Naive B cell (primary cell): Measurements from ENCODE around the gene CAMK1D. TPM values are rescaled to one million over a fixed set of nuclear protein-coding genes. Genes with fewer than 3 reads are reported as not detected.

ENCODE experiments used
- ATAC-seq, 2 donors: fragments of 150-1000 bp; cut with Tn5 transposase; 2 replicates each; pipeline ENCODE4 v1.10.0; 2021; ENCODE audit warnings: low read depth in 2 of 2, mild to moderate bottlenecking in 2 of 2, moderate library complexity in 2 of 2
- DNase-seq: peaks from one replicate; pipeline ENCODE4 v3.0.0; 2022
- H3K27ac Mint-ChIP-seq, 6 donors: one replicate each; pipeline ENCODE4 v1.8.0; 2020 to 2022; ENCODE audit warnings: mild to moderate bottlenecking in 6 of 6, mixed read lengths in 6 of 6, moderate library complexity in 5 of 6, inconsistent platforms in 2 of 6
- H3K27me3 Mint-ChIP-seq, 3 donors: one replicate each; pipeline ENCODE4 v1.8.0; 2021 to 2022; ENCODE audit warnings: mixed read lengths in 3 of 3, mild to moderate bottlenecking in 1 of 3
- H3K36me3 Mint-ChIP-seq, 2 donors: one replicate each; pipeline ENCODE4 v1.8.0; 2020 to 2022; ENCODE audit warnings: mixed read lengths in 2 of 2, inconsistent platforms in 1 of 2, mild to moderate bottlenecking in 1 of 2
- H3K4me1 Mint-ChIP-seq, 3 donors: one replicate each; pipeline ENCODE4 v1.8.0; 2020 to 2022; ENCODE audit warnings: mixed read lengths in 3 of 3, inconsistent platforms in 1 of 3, mild to moderate bottlenecking in 1 of 3, moderate library complexity in 1 of 3
- H3K4me3 Mint-ChIP-seq, 8 donors: one replicate each; pipeline ENCODE4 v1.8.0; 2020 to 2022; ENCODE audit warnings: mild to moderate bottlenecking in 8 of 8, mixed read lengths in 8 of 8, moderate library complexity in 8 of 8, inconsistent platforms in 2 of 8
- H3K9me3 Mint-ChIP-seq, 7 donors: one replicate each; pipeline ENCODE4 v1.8.0; 2020 to 2022; ENCODE audit warnings: mixed read lengths in 7 of 7, mild to moderate bottlenecking in 5 of 7, inconsistent platforms in 2 of 7, moderate library complexity in 1 of 7
- polyA plus RNA-seq, 6 donors: library from polyadenylated mRNA; unstranded; fragments of 300-500 nt; fragmentation: Illumina TruSeq; gene quantifications; one replicate each; pipeline ENCODE4 v1.2.3, GENCODE V29; 2021; ENCODE audit warnings: low read depth in 6 of 6

Gene CAMK1D
- polyA plus RNA-seq, 6 donors from 2014 or later = 12.2 to 54.1 (median 35.6) TPM

- DNase-seq (no peak), ATAC-seq (no peak)
- Mint-ChIP-seq H3K4me3 (peak overlapping the region in 1 of 8 donors; percentile 17), H3K36me3 (peaks cover 13 to 15% of the 10 kb centered on the region in 2 donors), H3K27ac (peak overlapping the region in 4 of 6 donors; percentile 16 to 92 (median 56)), H3K9me3 (no peaks in the 10 kb centered on the region), H3K4me1 (peaks cover 6 to 21% (median 20%) of the 10 kb centered on the region in 3 donors), H3K27me3 (no peaks in the 10 kb centered on the region)
These were observed 350.6 kb downstream of the CAMK1D start for GRCh38 chr10:12699781-12700556.

- Mint-ChIP-seq H3K27ac (peak overlapping the region in 1 of 6 donors; percentile 45), H3K9me3 (no peaks in the 10 kb centered on the region), H3K36me3 (peaks cover 13 to 15% of the 10 kb centered on the region in 2 donors), H3K4me1 (peaks cover 6 to 22% (median 21%) of the 10 kb centered on the region in 3 donors), H3K27me3 (no peaks in the 10 kb centered on the region), H3K4me3 (no peak overlapping the region)
- DNase-seq (no peak), ATAC-seq (no peak)
These were observed 351.2 kb downstream of the CAMK1D start for GRCh38 chr10:12700557-12700874.

GRCh38 chr10:12701696-12702095 is 352.3 kb downstream of the CAMK1D start:
- Mint-ChIP-seq H3K27ac (peak overlapping the region in 3 of 6 donors; percentile 19 to 52 (median 20)), H3K4me1 (peaks cover 15 to 32% (median 23%) of the 10 kb centered on the region in 3 donors)

GRCh38 chr10:12702215-12702770 is 352.9 kb downstream of the CAMK1D start:
- Mint-ChIP-seq H3K27me3 (no peaks in the 10 kb centered on the region), H3K4me3 (no peak overlapping the region), H3K36me3 (peaks cover 13 to 15% of the 10 kb centered on the region in 2 donors), H3K27ac (peak overlapping the region in 3 of 6 donors; percentile 4 to 52 (median 20)), H3K4me1 (peaks cover 20 to 38% (median 29%) of the 10 kb centered on the region in 3 donors), H3K9me3 (no peaks in the 10 kb centered on the region)
- DNase-seq = no peak
- ATAC-seq = no peak

More at GRCh38 chr10:12701696-12702095, 352.3 kb downstream of the CAMK1D start:
- Mint-ChIP-seq H3K27me3 (no peaks in the 10 kb centered on the region), H3K4me3 (no peak overlapping the region), H3K9me3 (no peaks in the 10 kb centered on the region), H3K36me3 (peaks cover 13 to 15% of the 10 kb centered on the region in 2 donors)
- DNase-seq = no peak
- ATAC-seq = no peak

- peaks cover 23 to 42% (median 32%) of the 10 kb centered on the region in 3 donors for H3K4me1 Mint-ChIP-seq
- no peaks in the 10 kb centered on the region for H3K27me3 Mint-ChIP-seq
- H3K4me3 Mint-ChIP-seq = no peak overlapping the region
- H3K9me3 Mint-ChIP-seq = no peaks in the 10 kb centered on the region
- ATAC-seq (no peak), DNase-seq (no peak)
- H3K27ac Mint-ChIP-seq = peak overlapping the region in 2 of 6 donors; percentile 4 to 59
- H3K36me3 Mint-ChIP-seq = peaks cover 13 to 15% of the 10 kb centered on the region in 2 donors
These were observed 353.8 kb downstream of the CAMK1D start for GRCh38 chr10:12703126-12703525.

- peaks cover 25 to 45% (median 35%) of the 10 kb centered on the region in 3 donors for H3K4me1 Mint-ChIP-seq
These were observed 354.5 kb downstream of the CAMK1D start for GRCh38 chr10:12703813-12704212.

GRCh38 chr10:12704488-12704887 is 355.1 kb downstream of the CAMK1D start:
- H3K27ac Mint-ChIP-seq = peak overlapping the region in 2 of 6 donors; percentile 8 to 87
- no peak for ATAC-seq
- no peak for DNase-seq
- no peaks in the 10 kb centered on the region for H3K9me3 Mint-ChIP-seq
- peaks cover 7 to 9% of the 10 kb centered on the region in 2 donors for H3K36me3 Mint-ChIP-seq
- peaks cover 27 to 47% (median 32%) of the 10 kb centered on the region in 3 donors for H3K4me1 Mint-ChIP-seq
- no peaks in the 10 kb centered on the region for H3K27me3 Mint-ChIP-seq
- H3K4me3 Mint-ChIP-seq = no peak overlapping the region

More at GRCh38 chr10:12703813-12704212, 354.5 kb downstream of the CAMK1D start:
- Mint-ChIP-seq H3K4me3 (no peak overlapping the region), H3K27ac (peak overlapping the region in 2 of 6 donors; percentile 18 to 87), H3K27me3 (no peaks in the 10 kb centered on the region), H3K9me3 (no peaks in the 10 kb centered on the region), H3K36me3 (peaks cover 13 to 15% of the 10 kb centered on the region in 2 donors)
- DNase-seq = no peak
- no peak for ATAC-seq

- DNase-seq (no peak), ATAC-seq (no peak)
- no peaks in the 10 kb centered on the region for H3K9me3 Mint-ChIP-seq
- H3K36me3 Mint-ChIP-seq = no peaks in the 10 kb centered on the region
- no peak overlapping the region for H3K4me3 Mint-ChIP-seq
- H3K4me1 Mint-ChIP-seq = peaks cover 29 to 44% (median 29%) of the 10 kb centered on the region in 3 donors
- H3K27ac Mint-ChIP-seq = peak overlapping the region in 5 of 6 donors; percentile 44 to 87 (median 63)
- no peaks in the 10 kb centered on the region for H3K27me3 Mint-ChIP-seq
These were observed 356.6 kb downstream of the CAMK1D start for GRCh38 chr10:12705943-12706342.

GRCh38 chr10:12707461-12708185 is 358.3 kb downstream of the CAMK1D start:
- no peak overlapping the region for H3K4me3 Mint-ChIP-seq
- H3K9me3 Mint-ChIP-seq = no peaks in the 10 kb centered on the region
- peak overlapping the region; percentile 27 to 92 (median 74) for H3K27ac Mint-ChIP-seq
- no peaks in the 10 kb centered on the region for H3K27me3 Mint-ChIP-seq
- DNase-seq (no peak), ATAC-seq (peak; percentile 41 to 50)
- peaks cover 24 to 48% (median 34%) of the 10 kb centered on the region in 3 donors for H3K4me1 Mint-ChIP-seq
- H3K36me3 Mint-ChIP-seq = no peaks in the 10 kb centered on the region

- peaks cover 23 to 53% (median 35%) of the 10 kb centered on the region in 3 donors for H3K4me1 Mint-ChIP-seq
- no peaks in the 10 kb centered on the region for H3K27me3 Mint-ChIP-seq
- H3K27ac Mint-ChIP-seq = peak overlapping the region; percentile 49 to 87 (median 76)
- peak overlapping the region in 1 of 8 donors; percentile 68 for H3K4me3 Mint-ChIP-seq
- DNase-seq (no peak), ATAC-seq (no peak)
- H3K36me3 Mint-ChIP-seq = no peaks in the 10 kb centered on the region
- H3K9me3 Mint-ChIP-seq = no peaks in the 10 kb centered on the region
These were observed 359.7 kb downstream of the CAMK1D start for GRCh38 chr10:12709000-12709401.

- no peak overlapping the region for H3K4me3 Mint-ChIP-seq
- H3K36me3 Mint-ChIP-seq = no peaks in the 10 kb centered on the region
- peak overlapping the region in 5 of 6 donors; percentile 34 to 87 (median 79) for H3K27ac Mint-ChIP-seq
- no peaks in the 10 kb centered on the region for H3K9me3 Mint-ChIP-seq
- DNase-seq = no peak
- peaks cover 23 to 49% (median 36%) of the 10 kb centered on the region in 3 donors for H3K4me1 Mint-ChIP-seq
- no peaks in the 10 kb centered on the region for H3K27me3 Mint-ChIP-seq
- ATAC-seq = no peak
These were observed 360.2 kb downstream of the CAMK1D start for GRCh38 chr10:12709521-12709963.

- Mint-ChIP-seq H3K4me3 (no peak overlapping the region), H3K9me3 (no peaks in the 10 kb centered on the region), H3K36me3 (no peaks in the 10 kb centered on the region), H3K27ac (no peak overlapping the region), H3K4me1 (peaks cover 26 to 50% (median 36%) of the 10 kb centered on the region in 3 donors), H3K27me3 (no peaks in the 10 kb centered on the region)
- DNase-seq (no peak), ATAC-seq (no peak)
These were observed 360.8 kb downstream of the CAMK1D start for GRCh38 chr10:12710157-12710556.
